NCI-H1105 treated with DMSO at 0.1 percent for 48 hours (cell line): ENCODE data around the gene NPTN.
"Not testable (repeated sequence)": the region's sequence is repeated elsewhere in the genome, so short reads cannot be mapped to it uniquely, and the experiment has no call there.

Source experiments
- DNase-seq: peaks from one replicate; lab custom pipeline; 2025; lab: John Stamatoyannopoulos, UW

Gene NPTN

GRCh38 chr15:73600413-73601335 lies 32.5 kb downstream of the NPTN start:
- DNase-seq, result no peak

DNA sequence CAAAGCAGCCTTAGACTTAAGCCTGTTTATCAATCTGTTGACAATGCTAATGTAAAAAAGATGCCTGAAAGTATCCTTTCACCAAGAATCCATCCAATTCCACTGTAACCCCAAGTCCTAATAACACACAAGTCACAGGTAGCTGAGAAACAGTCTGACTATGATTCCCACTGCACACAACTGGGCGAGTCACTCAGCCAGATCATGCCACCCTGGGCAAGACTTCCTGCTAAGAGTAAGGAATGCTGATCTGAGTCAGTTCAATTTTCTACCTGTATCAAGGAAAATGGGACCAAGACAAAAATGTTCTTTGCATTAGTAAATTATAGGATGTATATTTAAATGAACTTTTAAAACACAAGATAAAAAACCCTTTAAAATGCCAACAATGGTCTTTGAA lies 33.3 kb downstream of the NPTN start:
- no peak for DNase-seq

DNA sequence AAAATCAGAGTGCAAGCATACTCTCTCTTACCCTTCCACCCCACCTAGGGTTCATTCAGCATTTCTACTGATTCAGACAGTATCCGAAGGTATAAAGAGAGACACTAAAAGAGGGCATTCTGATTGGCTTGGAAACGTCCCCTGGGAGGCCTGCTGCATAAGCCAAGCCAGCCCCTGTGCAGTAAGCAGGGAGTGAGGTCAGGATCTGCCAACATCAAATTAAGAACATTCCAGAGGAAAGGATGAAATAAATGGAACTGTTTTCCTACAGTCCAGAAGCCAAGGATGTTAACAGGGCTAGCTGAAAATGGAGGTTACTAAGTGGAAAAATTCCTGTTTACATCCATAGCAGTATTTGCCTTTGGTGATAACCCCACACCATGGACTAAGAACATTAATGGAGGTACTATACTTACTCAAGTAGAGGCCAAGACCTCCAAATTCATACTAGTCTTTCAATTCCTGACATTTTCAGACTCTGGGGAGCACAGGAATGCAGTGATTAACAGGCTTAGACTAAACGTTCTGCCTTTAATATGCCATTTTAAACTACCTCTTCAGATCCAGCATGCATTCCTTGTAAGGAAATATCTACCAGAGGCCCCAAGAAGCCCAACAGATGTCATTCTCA lies 34.5 kb downstream of the NPTN start:
- DNase-seq, result no peak

DNA sequence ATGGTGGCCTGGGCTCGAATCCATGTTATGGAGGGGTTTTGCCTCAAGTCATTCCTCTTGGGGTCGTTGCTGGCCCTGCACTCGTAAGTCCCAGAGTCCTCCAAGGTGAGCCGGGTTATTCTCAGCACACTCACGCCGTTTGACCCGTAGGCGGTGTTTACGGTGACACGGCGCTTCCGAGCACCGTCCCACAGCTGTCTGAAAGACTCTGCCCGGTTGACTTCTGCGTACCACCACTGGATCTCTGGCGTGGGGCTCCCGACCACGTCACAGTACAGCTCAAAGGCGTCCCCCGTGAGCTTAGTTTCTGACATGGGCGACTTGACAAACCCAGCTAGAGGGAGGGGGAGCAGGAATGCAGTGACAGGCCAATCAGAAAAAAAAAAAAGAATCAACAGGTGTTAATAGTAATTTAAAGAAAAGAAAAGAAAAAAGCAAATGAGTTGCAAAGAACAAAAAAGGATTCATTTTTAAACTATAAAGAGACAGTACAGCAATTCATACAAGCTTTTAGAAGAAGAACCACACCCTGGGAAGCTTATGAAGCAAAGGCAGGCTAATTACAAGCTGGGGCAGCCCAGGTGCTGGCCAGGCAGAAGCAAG lies 36.1 kb downstream of the NPTN start:
- no peak for DNase-seq

DNA sequence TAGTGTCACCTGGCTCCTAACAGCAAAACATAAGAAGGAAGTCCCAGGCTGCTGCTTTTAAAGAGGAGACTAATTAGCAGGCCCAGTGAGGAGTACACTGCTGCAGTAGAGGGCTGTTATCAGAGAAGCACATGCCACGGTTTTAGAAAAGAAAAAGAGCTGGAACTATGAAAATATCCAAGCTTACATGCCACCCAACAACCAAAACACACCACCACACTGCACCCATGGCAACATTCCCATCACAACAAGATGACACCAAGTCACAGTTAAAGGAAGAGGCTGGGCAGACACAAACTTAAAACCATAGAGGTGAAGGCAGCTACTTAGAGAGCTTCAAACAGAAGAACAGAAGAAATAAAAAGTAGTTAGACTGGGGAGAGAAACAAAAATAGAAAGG lies 37.0 kb downstream of the NPTN start:
- DNase-seq, result no peak

DNA sequence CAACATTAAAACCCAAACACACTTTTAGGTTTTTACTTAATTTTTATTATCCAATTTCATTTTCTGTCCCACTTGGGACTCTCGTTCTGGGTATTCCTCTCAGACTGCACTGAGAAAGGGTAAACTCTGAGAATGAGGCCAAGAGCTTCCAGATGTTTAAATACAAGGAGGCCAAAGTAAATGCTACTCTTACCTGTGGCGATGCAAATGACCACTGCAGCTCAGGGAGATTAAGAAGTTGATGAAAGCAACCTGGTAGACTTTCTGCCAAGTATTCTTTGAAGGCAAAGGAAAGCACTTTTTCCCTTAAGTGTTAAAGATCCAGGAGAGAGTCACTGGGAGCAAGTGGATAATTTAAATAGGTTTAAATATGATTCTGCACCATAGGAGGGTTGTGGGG lies 39.1 kb downstream of the NPTN start:
- DNase-seq, result no peak

DNA sequence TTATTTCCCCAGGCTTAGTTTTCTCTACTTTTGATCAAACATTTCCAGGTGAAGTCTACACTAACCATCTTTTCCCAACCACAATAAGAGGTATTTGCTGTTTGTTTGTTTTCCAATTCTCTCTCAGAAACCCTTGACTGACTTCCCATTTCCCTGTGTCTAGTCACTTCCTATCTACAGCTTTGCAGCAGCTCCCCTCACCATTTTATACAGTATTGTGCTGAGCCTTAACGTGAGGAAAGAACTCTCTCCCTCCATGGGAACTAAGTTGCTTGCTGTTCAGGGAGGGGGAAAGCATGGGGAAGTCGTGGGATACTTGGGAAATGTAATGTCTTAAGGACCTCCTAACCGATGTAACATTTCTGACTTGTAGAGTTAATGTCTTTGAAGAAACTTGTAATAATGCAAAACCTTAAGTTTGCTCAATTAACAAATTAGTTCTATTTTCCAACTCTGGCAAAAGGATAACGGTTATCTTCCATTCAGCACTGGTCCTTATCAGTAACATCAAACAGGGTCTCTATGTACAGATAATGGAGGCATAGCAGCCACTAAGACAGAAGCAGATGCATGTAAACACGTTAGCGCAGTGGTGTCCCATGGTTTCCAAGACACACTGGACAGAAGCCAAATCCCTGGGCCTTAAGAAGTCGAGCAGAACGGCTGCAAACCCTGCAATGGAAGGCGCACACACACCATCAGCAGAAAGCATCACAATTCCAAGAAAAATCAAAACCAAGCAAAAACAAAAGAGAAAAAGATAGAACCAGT lies 39.7 kb downstream of the NPTN start:
- peak; percentile 32 for DNase-seq

DNA sequence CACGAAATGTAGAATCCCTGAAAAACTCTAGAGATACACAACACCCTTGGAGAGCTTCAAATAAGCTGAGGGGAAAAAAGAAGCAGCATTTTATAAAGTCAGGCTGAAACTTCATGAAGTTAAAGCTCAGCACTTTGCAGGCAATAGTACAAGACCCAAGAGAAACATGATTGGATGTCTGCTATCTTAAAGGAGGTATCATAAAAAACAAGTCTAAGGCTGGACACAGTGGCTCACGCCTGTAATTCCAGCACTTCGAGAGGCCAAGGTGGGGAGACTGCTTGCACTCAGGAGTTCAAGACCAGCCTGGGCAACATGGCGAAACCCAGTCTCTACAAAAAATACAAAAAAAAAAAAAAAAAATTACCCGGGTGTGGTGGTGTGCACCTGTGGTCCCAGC lies 42.9 kb downstream of the NPTN start:
- no peak for DNase-seq

GRCh38 chr15:73589766-73590165 lies 43.4 kb downstream of the NPTN start:
- no peak for DNase-seq

DNA sequence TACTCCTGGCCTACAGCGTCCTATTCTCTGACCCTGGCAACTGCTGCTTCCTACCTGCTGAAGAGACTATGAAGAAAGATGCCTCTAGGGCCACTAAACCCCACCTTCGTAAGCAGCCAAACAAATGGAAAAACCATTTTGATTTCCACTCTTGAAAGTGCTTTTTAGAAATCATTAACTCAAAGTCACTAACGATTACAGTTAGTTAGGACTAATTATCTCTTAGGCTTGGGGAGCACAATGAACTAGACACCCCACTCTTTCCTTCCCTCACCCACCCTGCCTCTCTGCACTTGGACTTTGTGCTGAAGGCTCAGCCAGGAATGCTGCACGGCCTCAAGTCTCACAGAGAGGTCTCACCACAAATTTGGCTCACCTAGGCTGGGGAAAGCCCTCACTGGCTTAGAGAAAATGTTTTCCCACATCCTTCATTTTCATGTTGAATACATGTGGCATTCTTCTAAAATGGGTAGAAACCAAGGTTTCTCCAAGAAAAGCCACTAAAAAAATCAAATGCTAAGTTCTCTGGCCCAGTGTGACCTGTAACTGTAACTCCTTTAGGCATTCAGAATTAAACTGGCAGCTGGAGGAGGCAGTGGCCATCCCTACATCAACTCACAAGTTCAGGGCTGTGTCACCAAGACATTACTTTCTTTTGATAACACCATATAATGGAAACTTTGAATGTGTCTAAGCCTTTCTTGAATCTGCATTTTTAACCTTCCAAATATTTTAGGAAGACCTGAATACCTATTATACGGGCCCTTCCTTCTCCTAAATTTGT lies 47.1 kb downstream of the NPTN start:
- DNase-seq, result no peak

- no peak for DNase-seq
Observed at GRCh38 chr15:73584699-73585420, 48.3 kb downstream of the NPTN start.

DNA sequence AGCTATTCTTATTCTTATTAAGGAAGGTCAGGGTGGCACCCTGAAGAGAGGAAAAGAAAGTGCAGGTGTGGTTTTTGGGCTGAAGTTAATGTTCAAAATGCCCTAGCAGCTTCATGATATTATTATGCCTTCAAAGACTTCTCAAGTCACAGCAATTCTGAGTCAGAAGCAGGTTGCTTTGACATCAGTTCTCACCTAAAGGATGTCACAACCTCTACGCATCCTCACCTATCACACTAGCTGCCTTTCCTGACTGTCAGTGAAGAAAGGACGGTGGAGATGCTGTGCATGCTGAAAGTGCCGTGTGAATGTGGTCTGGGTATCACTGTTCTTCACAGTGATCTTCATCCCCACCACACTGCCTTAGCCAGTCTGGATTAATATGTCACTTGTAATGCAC lies 49.6 kb downstream of the NPTN start:
- DNase-seq, result no peak

- no peak for DNase-seq
Observed at GRCh38 chr15:73582851-73583379, 50.3 kb downstream of the NPTN start.

- no peak for DNase-seq
Observed at GRCh38 chr15:73578026-73578425, 55.2 kb downstream of the NPTN start.

DNA sequence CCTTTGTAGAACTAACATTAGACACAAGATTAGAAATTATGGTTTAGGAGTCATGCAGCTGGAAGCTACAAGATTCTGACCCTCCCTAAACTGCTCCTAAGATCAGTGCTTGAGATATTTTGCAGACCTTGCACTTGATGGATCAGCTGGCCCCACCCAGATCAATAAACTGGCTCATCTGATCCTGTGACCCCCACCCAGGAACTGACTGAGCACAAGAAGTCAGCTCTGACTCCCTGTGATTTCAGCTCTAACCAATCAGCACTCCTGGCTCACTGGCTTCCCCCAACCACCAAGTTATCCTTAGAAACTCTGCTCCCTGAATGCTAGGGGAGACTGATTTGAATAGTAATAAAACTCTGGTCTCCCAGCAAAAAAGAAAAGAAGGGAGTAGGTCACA lies 55.6 kb downstream of the NPTN start:
- not testable (repeated sequence) for DNase-seq

- no peak for DNase-seq
Observed at GRCh38 chr15:73575636-73576247, 57.4 kb downstream of the NPTN start.

DNA sequence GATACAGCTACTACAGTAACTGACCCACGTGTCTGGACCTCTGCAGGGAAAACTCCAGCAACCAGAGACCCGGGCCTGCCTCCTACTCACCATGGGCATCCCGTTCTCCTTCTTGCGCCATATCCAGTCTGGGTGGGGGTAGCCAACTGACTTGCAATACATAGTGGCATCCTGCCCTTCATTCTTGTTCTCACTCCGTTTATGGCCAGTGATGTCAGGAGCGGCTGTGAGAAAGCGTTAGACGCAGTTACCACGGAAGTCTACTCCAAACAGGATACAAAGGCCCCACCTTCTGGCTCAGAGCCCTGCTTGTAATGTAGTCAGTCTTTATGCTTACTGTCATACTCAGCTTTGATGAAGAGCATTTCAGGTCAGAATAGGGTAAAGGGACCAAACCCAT lies 59.6 kb downstream of the NPTN start:
- no peak for DNase-seq

GRCh38 chr15:73573037-73573436 lies 60.2 kb downstream of the NPTN start:
- DNase-seq, result no peak

GRCh38 chr15:73572296-73572695 lies 60.9 kb downstream of the NPTN start:
- DNase-seq, result no peak

GRCh38 chr15:73571346-73571745 lies 61.8 kb downstream of the NPTN start:
- DNase-seq, result no peak
